NCI-H1694 treated with DMSO at 0.1 percent for 48 hours (cell line): ENCODE data around the gene SELPLG.
"Not testable (repeated sequence)": the region's sequence is repeated elsewhere in the genome, so short reads cannot be mapped to it uniquely, and the experiment has no call there.

Source experiments
- DNase-seq: peaks from one replicate; lab custom pipeline; 2025; lab: John Stamatoyannopoulos, UW

The SELPLG gene, protein sequence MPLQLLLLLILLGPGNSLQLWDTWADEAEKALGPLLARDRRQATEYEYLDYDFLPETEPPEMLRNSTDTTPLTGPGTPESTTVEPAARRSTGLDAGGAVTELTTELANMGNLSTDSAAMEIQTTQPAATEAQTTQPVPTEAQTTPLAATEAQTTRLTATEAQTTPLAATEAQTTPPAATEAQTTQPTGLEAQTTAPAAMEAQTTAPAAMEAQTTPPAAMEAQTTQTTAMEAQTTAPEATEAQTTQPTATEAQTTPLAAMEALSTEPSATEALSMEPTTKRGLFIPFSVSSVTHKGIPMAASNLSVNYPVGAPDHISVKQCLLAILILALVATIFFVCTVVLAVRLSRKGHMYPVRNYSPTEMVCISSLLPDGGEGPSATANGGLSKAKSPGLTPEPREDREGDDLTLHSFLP

DNA sequence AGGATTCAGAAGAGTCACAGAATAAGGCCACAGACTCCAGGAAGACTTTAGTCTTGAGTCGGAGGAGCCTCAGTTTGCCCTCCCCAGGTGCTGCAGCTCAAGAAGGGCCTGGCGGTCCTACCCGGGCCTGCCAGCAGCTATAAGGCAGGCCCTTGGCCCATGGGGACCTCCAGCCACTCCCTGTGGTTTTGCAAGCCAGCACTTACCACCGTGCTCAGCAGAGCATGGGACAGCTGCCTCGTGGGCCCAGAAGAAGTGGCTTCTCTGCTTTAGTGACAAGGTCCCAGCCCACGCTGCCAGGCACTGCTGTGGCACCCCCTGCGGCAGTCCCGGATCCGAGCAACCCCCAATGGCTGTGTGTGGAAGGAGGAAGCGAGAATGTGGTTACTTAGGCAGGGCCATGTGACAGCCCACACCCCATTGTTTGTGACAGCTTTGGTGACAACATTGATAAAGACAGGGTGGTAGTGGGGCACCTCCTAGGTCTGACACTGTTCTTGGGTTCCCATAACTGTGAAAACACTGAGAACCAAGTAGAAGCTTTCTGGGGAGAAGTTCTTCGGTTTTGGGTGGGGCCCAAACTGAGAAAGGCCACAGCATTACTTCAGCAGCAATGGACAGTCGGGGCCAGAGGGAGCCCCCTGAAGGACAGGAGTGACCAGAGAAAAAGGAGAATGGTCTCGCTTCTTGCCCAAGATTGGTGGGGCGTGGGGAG is at the start of gene SELPLG:
Gene SELPLG (minus strand): TSS at position 361 of the 715 bp plus-strand sequence. CDS start 9,587 bp downstream, outside the sequence.
- no peak for DNase-seq

DNA sequence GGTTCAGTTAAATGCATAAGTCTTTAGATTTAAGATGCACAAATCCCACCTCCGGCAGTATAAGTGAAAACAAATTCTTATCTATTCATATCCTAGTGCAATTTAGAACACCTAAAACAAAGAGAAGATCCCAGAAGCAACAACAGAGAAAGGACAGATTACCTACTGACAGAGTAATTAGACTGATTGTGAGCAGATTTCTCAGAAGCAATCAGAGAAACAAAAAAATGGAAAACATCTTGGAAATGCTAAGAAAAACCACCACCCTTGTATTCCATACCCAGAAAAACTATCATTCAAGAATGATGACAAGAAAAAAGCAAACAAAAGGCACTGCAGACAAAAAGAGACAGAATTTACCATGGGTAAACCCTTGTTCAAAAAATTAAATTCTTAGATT is 47.6 kb upstream of the SELPLG start:
- no peak for DNase-seq

DNA sequence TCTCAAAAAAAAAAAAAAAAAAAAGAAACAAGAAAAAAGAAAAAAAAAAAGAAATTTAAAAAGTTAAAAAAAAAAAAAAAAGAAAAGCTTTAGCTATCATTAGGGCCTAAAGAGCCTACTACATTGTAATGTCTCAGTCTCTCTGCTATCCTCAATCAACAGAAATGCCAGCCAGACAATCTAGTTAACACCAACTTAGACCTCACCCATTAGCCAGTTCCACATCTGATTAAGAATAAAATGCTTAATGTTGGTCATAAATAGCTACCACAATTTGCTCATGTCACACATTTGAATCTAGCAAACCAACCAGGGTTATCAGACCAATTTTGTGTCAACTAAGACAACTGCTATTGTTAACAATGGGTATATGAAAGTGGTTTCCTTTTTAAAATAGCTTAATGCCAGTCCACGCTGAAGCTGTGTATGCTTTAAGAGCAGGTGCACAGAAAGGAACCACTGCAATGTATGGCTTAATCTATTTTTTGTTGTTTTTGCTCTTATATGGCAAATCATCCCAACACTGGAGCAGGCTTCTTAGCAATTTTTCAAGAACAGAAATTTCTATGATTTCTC is 45.5 kb upstream of the SELPLG start:
- no peak for DNase-seq

DNA sequence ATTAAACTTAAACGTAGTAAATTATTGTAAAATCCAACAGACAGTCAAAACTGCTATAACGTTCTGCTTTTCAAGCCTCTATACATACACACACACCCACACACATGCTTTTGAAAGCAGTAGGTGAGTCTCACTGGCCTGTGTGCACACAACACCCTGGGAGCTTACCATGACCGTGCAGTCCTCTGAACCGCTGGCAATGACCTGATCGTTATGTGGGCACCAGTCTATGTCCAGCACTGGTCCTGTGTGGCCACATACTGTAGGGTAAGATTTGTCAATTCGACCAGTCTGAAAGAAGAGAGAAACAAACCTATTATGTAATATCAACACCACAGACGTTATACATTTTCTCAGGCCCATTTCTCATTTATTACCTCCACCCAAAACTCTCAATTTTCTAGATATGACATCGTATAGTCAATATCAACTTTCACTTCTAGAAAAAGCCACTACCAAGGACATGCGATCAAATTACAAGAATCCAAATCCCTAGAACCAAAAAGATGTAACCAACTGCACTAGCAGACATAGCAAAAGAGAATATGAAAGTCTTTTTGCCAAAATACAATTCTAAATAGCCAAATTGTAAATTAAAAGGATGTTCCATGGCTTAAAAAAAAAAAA is 44.5 kb upstream of the SELPLG start:
- no peak for DNase-seq

DNA sequence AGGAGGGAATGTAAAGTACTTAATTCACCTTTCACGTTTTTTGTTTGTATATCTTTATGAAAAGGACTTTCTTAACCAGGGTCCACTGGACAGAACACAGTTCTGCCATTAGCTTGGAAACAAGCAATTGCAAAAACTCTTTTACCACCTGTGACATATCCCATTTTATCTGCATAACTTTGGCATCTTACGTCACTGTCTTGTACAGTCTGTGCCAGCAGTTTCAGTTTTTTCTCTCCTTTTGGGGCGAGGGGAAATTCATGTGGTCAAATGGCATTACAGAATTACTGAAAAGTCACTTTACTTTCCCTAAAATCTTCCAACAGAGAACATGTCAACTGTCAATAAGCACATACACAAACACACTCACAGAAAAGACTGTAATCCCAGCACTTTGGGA is 43.7 kb upstream of the SELPLG start:
- DNase-seq: no peak

DNA sequence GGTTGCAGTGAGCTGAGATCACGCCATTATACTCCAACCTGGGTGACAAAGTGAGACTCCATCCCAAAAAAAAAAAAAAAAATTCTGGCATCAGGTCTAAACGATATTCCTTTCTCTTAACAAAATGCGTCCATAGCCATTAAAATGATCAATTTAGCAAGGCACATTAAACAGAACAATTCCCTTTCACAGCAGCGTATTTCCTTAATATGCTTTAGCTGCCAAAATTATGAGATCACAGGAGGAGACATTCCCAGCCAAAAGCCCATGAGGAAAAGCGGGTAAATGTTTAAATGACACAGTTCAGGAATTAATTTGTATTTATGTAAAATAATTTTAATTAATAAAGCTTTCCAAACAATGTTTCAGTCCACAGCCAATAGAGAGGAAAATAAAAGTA is 43.0 kb upstream of the SELPLG start:
- DNase-seq: no peak

DNA sequence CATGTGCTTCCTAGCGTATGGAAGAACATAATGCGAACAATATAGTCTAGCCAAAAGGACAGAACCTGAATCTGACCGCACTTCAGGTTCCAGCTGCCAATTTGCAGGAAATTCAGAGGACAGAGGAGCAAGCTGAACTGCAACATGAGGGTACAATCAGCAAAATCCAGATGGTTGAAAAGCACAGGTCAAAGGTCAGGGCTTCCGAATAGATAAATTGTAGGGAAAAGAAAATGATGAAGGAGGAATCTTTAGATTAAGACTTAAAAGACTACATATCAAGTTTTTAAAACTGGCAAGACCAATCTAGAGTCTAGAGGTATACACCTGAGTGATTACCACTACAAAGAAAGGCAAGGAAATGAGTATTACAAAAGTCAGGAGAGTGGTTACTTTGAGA is 42.1 kb upstream of the SELPLG start:
- DNase-seq: no peak

DNA sequence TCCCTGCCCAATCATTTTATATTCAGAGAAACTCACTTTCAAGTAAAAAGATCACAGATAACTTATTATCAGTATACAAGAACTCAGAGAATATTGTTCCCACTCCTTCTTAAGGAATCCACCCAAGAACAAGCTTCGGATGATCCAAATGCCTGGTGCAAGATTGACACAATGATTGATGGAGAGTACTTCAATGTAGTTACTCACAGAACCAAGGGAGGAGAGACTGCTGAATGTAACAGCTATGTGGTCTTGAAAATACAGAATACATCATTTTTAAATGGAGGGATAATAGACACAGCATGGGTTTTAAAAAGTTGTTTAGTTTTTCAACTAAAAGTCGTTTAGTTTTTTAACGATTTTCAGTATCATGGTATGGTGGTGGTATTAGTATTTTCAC is 38.4 kb upstream of the SELPLG start:
- DNase-seq: no peak

DNA sequence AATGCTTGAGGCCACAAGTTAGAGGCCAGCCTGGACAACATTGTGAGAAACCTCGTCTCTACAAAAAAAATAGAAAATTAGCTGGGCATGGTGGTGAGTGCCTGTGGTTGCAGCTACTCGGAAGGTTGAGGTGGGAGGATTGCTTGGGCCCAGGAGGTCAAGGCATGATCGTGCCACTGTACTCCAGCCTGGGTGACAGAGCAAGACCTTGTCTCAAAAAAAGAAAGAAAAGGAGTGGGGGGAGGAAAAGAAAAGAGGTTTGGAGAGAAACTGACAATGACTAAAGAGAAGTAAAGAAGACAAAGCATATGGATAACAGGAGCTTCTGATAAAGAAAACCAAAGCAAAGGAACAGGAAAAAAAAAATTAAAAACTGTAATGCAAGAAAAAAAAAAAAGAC is 37.4 kb upstream of the SELPLG start:
- DNase-seq: no peak

DNA sequence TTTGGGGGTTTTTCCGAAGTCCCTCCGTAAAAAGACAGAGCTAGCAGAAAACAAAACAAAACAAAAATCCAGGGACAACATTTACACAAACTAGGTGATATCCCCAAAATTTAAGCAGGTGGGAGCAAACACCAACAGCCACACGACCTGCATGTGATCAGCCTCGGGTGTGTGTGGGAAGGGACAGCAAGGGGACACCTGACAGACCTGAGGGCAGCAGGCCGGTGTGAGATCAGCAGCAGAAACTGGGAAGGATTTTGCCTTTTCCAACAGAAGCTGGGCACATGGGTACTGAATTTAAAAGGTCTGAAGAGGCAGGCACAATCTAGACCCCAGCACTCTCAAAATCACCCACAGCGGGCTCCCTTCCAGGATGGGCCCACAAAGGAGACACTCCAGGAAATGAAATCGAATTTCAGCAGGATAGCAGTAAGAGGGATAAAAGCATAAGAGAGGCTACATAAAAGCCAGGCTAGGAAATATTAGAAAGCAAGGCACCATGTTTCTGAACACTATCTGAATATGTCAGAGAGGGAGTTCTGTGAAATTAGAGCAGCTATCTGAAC is 36.5 kb upstream of the SELPLG start:
- no peak for DNase-seq

DNA sequence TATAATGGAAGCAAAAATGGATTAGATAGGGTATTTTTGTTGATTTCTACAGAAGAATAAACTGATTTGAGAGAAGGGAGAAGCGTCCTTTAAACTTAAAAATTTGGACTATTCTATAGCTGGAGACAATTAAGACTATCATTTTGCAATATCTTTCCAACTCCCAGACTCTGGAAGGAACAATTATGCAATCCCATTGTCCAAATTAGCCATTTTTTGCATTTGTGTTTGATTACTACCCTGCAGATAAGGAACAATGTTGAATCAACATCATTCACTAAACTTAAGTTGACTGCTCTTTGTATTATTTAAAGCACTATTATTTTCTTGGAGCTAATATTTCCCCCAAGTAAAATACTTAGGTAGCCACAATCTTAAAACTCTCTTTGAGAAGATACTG is 34.8 kb upstream of the SELPLG start:
- DNase-seq: no peak

DNA sequence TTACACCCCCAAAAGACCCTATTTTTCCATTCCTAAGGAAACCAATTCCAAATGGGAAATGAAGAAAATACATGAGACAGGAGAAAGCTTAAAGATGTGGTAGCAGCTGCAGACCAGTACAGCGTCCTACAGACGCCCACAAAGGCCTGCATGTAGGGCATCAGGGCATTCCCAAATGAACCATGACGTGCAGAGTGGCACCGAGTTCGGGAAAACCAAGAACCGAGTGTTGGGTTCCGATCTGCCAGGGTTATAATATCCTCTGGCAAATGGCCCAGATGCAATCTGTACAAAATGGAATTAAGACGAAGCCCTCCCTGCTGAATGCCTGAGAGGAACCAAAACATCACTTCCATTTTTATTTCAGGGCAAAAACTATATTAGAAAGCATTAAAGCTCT is 34.4 kb upstream of the SELPLG start:
- no peak for DNase-seq

DNA sequence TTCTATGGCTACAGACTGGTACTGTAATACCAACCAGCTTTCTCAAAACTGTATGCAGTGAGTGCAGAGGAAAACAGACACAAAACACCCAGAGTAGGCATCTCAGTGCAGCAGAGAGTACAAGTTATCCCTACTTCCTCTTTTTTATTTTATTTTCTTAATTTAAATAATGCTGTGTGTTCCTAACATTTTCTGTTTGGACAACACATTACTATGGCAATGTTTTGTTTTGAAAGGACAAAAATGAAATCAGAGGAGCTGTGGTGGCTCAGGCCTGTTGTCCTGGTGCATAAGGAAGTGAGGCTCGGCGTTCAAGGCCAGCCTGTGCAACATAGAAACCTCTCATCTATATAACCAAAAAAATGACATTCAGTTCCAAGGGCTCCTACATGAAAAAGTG is 33.7 kb upstream of the SELPLG start:
- DNase-seq: no peak

DNA sequence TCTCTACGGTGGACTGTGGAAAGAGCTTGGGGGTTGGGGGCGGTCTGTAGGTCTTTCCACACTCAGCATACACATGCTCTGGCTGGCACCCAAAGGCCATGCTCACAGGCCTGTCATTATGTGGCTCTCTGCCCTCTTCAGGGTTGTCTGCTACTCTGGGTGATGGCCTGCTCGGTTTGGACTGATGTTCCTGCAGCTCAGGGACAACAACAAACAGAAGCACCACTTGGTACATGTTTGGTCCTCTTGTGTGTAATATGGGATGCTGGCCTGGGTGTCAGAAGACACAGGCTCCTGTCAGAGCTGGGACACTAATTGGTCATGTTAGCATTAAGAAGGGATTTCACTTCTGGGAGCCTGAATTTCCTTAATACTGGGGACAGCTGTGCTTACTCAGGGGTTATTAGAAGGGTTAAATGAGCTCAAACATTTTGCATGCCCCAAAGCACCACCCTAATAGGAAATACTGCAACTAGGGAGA is 32.7 kb upstream of the SELPLG start:
- DNase-seq: no peak

DNA sequence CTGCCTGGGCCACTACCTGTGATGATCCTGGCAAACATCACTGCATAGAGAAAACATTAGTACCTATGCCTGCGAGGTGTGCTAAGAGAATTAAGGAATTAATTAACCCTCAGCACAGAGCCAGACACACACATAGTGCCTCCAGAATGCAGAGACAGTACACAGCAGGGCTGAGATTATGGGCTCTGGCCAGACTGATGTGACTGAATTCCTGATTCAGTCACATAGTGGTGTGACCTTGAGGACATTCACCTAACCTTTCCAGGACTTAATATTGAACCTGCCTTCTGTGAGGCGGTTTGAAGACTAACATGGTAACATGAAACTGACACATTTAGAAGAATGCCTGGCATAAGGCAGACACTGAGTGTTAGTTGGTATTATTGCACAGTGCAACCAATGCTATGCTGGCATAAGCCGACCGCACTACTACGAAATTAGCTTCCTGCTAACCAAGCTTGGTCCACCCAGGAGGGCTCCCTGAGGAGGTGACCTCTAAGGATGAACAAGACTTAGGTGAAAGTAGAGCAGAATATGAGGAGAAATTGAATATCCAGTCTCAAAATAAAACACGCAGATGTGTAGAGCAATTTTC is 32.0 kb upstream of the SELPLG start:
- DNase-seq: peak; percentile 6

DNA sequence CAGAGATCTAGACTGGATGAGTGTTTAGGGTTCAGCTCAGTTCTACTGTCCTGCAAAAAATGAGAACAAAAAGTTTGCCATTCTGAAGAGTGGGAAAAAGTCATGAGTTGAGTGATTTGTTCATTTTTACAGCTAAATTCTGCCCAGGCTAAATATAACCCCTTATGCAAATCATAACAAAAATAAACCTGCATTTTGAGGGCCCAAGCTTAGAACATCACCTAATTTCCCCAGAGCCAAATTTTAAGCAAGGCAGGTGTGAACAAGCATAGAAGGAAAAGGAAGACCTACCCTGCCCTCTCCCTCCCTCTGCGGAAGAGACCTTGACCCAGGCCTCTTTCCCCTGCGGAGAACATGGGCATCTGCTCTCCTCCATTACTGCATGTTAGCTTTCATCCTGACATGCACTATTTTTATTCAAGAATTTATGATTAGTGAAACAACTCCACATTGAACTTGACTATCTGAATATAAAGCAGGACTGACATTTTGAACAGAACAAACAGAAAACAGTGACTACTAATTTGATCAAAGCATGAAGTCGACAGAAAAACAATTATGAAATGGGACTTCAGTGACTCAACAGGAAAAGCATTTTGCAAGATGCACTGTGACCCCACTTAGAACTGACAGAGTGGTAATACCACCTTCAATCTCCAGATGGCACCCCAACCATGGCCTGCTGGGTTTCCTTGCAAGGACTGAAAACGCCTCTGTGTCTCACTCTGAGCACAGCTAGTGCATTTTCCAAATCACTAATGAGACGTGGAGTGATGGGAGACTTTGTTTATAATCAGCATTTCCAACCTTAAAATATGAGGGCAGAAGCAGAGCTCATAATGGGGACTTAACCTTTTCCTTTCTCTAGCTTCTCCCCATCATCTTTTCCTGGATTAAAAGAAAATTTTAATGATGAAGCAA is 30.9 kb upstream of the SELPLG start:
- peak; percentile 79 for DNase-seq

DNA sequence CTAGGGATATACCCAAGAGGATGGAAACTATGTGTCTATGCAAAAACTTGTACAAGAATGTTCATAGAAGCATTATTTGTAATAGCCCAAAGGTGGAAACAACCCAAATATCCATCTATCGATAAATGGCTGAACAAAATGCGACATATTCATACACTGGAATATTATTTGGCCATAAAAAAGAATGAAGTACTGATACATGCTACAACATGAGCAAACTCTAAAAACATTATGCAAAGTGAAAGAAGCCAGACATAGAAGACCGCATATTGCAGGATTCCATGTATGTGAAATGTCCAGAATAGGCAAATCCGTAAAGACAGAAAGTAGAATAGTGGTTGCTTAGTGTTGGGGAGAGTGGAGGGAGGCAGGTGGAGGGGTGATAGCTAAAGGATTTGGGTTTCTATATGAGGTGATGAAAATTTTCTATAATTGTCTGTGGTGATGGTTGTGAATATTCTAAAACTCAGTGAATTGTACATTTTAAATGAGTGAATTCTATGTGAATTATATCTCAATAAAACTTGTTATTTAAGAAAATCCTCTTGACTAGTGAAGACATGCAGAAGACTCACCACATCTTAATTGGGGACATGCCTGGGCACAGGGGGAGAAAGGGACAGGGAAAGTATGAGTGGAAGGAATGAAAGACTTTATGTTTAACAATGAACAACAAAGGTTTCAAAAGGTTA is 29.8 kb upstream of the SELPLG start:
- no peak for DNase-seq

DNA sequence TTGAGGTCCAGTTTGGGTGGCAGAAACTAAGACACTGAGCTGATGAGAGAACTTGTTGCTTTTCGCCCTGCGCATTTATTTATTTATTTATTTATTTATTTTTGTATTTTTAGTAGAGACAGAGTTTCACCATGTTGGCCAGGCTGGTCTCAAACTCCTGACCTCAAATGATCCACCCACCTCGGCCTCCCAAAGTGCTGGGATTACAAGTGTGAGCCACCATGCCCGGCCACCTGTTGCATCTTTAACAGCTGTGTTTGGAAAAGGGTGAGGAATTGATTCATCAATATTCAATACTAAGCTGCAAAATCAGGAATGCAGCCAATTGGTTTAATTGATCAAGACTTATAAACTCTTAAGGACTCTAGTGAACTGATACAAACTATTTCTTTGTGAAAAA is 24.4 kb upstream of the SELPLG start:
- DNase-seq: not testable (repeated sequence)

DNA sequence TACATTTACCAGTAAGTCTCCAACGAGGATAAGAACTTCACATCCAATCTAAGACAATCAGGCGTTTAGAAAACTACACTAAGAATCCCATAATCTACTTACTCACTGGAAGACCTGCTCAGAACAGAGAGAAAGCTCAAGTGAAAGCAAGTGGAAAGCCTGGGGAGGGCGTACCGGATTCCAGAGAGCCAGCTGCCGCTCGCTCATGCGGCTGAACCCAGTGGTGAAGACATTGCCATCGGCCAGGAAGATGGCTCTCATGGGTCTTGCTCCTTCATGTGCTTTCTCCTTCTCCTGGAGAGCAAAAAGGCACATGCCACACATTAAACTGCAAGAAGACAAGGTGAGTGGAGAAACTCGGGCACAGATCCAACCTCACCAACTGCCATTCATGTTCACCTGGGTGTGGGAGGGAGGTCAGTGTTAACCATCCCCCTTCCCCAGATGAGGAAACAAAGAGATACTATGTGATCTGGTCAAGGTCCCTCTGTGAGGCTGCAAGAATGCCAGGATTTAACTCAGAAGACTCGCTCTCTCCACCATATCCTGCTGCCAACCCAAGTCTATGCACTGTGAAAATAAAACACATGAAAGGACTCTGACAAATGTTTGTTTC is 23.5 kb upstream of the SELPLG start:
- DNase-seq: no peak

DNA sequence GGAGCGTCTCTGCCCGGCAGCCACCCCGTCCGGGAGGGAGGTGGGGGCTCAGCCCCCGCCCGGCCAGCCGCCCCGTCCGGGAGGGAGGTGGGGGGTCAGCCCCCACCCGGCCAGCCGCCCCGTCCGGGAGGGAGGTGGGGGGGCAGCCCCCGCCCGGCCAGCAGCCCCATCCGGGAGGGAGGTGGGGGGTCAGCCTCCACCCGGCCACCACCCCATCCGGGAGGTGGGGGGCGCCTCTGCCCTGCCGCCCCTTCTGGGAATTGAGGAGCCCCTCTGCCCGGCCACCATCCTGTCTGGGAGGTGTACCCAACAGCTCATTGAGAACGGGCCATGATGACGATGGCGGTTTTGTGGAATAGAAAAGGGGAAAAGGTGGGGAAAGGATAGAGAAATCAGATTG is 22.6 kb upstream of the SELPLG start:
- DNase-seq: not testable (repeated sequence)
